Urinary bladder (tissue), 4 donors: ENCODE data around the gene HPD. TPM values are rescaled to one million over a fixed set of nuclear protein-coding genes. Genes with fewer than 3 reads are reported as not detected.
"Not testable (repeated sequence)": the region's sequence is repeated elsewhere in the genome, so short reads cannot be mapped to it uniquely, and the experiment has no call there.

Source experiments
- DNase-seq: peaks from one replicate; pipeline ENCODE4 v3.0.0-alpha.2; 2015; ENCODE audit errors: extremely low spot score
- H3K27ac ChIP-seq: one replicate; pipeline ENCODE4 v1.5.1; 2013; ENCODE audit warnings: low read depth, mild to moderate bottlenecking, moderate library complexity
- H3K36me3 ChIP-seq: one replicate; pipeline ENCODE4 v1.6.1; 2013; ENCODE audit warnings: mild to moderate bottlenecking, moderate library complexity; ENCODE audit not compliant: insufficient read depth
- H3K4me1 ChIP-seq: one replicate; pipeline ENCODE4 v1.6.1; 2013; ENCODE audit warnings: mild to moderate bottlenecking, moderate library complexity; ENCODE audit not compliant: insufficient read depth
- H3K4me3 ChIP-seq: one replicate; pipeline ENCODE4 v1.5.1; 2013; ENCODE audit warnings: low read depth, low read length
- WGBS: extraction: QIAGEN DNeasy Blood & Tissue Kit; methylation state at CpG from one replicate; pipeline ENCODE4 v1.1.7; 2013; 5-methylcytosine and 5-hydroxymethylcytosine counted together
- polyA plus RNA-seq: library from polyadenylated mRNA; stranded (reverse); fragments of 200-250 nt; gene quantifications from one replicate; pipeline ENCODE4 v1.2.3, GENCODE V29; 2013
- total RNA-seq: library from RNA; depleted of rRNA; stranded (reverse); fragments of >200 nt; gene quantifications from one replicate; pipeline ENCODE4 v1.2.3, GENCODE V29; 2014
- donor health status: healthy with polysubstance abuse.
- donor health status: healthy.

HPD gene
- total RNA-seq, result not detected
- polyA plus RNA-seq, result 4.0 TPM

- 39% methylated on average over 16 of the region's 16 CpGs for WGBS
- no peak for DNase-seq
- H3K36me3 ChIP-seq, result no peaks in the 10 kb centered on the region
Observed at GRCh38 chr12:121858662-121859572, at the start of gene HPD. HPD (minus strand) TSS chr12:121858859; CDS start chr12:121858823, 36 bp downstream.

GRCh38 chr12:121905746-121906145 lies 47.1 kb upstream of the HPD start:
- WGBS, result 40% methylated on average over 4 of the region's 4 CpGs
- H3K27ac ChIP-seq, result no peak overlapping the region
- H3K36me3 ChIP-seq, result peaks cover 6% of the 10 kb centered on the region
- no peaks in the 10 kb centered on the region for H3K4me1 ChIP-seq
- no peak for DNase-seq
- H3K4me3 ChIP-seq, result no peak overlapping the region

More at GRCh38 chr12:121858662-121859572, at the start of gene HPD:
- peak within 1 kb of the TSS; percentile 75 for H3K27ac ChIP-seq
- no peaks in the 10 kb centered on the region for H3K4me1 ChIP-seq
- H3K4me3 ChIP-seq, result no peak within 1 kb of the TSS

- Histone ChIP-seq H3K36me3 (peaks cover 6% of the 10 kb centered on the region), H3K4me3 (no peak overlapping the region), H3K4me1 (no peaks in the 10 kb centered on the region), H3K27ac (no peak overlapping the region)
- DNase-seq, result no peak
- WGBS, result 96% methylated on average over 2 of the region's 2 CpGs
Observed at GRCh38 chr12:121903202-121903601, 44.5 kb upstream of the HPD start.

- WGBS, result 95% methylated on average over 14 of the region's 14 CpGs
- Histone ChIP-seq H3K36me3 (peaks cover 11% of the 10 kb centered on the region), H3K27ac (no peak overlapping the region), H3K4me3 (no peak overlapping the region), H3K4me1 (no peaks in the 10 kb centered on the region)
- DNase-seq, result no peak
Observed at GRCh38 chr12:121899590-121899989, 40.9 kb upstream of the HPD start.

GRCh38 chr12:121898287-121898686 lies 39.6 kb upstream of the HPD start:
- WGBS, result 84% methylated on average over 5 of the region's 5 CpGs
- Histone ChIP-seq H3K4me3 (no peak overlapping the region), H3K27ac (no peak overlapping the region), H3K36me3 (peaks cover 11% of the 10 kb centered on the region), H3K4me1 (peaks cover 1% of the 10 kb centered on the region)
- DNase-seq, result no peak

- WGBS, result 42% methylated on average over 7 of the region's 7 CpGs
- no peak for DNase-seq
- peaks cover 2% of the 10 kb centered on the region for H3K4me1 ChIP-seq
- no peak overlapping the region for H3K4me3 ChIP-seq
- no peak overlapping the region for H3K27ac ChIP-seq
- peaks cover 4% of the 10 kb centered on the region for H3K36me3 ChIP-seq
Observed at GRCh38 chr12:121894633-121895032, 36.0 kb upstream of the HPD start.

- H3K4me1 ChIP-seq, result peaks cover 4% of the 10 kb centered on the region
- no peak overlapping the region for H3K4me3 ChIP-seq
- peaks cover 4% of the 10 kb centered on the region for H3K36me3 ChIP-seq
- no peak overlapping the region for H3K27ac ChIP-seq
- peak; percentile 32 for DNase-seq
- 38% methylated on average over 1 of the region's 1 CpG for WGBS
Observed at GRCh38 chr12:121893961-121894460, 35.4 kb upstream of the HPD start.

GRCh38 chr12:121892673-121893561 lies 34.3 kb upstream of the HPD start:
- Histone ChIP-seq H3K4me1 (peaks cover 4% of the 10 kb centered on the region), H3K27ac (no peak overlapping the region), H3K36me3 (peaks cover 4% of the 10 kb centered on the region), H3K4me3 (no peak overlapping the region)
- DNase-seq, result no peak
- WGBS, result 79% methylated on average over 13 of the region's 13 CpGs

- DNase-seq, H3K27ac ChIP-seq: not testable (repeated sequence)
- WGBS, result 43% methylated on average over 6 of the region's 6 CpGs
Observed at GRCh38 chr12:121889661-121890060, 31.0 kb upstream of the HPD start.

GRCh38 chr12:121889274-121889624 lies 30.6 kb upstream of the HPD start:
- 2% methylated on average over 7 of the region's 7 CpGs for WGBS
- H3K4me3 ChIP-seq, result peak overlapping the region; percentile 62
- no peaks in the 10 kb centered on the region for H3K36me3 ChIP-seq
- H3K27ac ChIP-seq, result no peak overlapping the region
- no peak for DNase-seq
- H3K4me1 ChIP-seq, result peaks cover 4% of the 10 kb centered on the region

More at GRCh38 chr12:121889661-121890060, 31.0 kb upstream of the HPD start:
- not testable (repeated sequence) for H3K4me1 ChIP-seq, H3K36me3 ChIP-seq
- peak overlapping the region; percentile 62 for H3K4me3 ChIP-seq

GRCh38 chr12:121888478-121889273 lies 30.0 kb upstream of the HPD start, which contains the start of gene PSMD9:
PSMD9 (plus strand) TSS chr12:121888790; CDS start chr12:121888857, 67 bp downstream.
- H3K36me3 ChIP-seq, result no peaks in the 10 kb centered on the region
- peak; percentile 94 for DNase-seq
- WGBS, result under 1% methylated on average over 67 of the region's 67 CpGs
- peak within 1 kb of the TSS; percentile 62 for H3K4me3 ChIP-seq
- peak within 1 kb of the TSS; percentile 94 for H3K27ac ChIP-seq
- peaks cover 2% of the 10 kb centered on the region for H3K4me1 ChIP-seq

GRCh38 chr12:121888083-121888477 lies 29.4 kb upstream of the HPD start:
- Histone ChIP-seq H3K4me3 (peak overlapping the region; percentile 62), H3K36me3 (no peaks in the 10 kb centered on the region), H3K4me1 (peaks cover 2% of the 10 kb centered on the region), H3K27ac (no peak overlapping the region)
- DNase-seq, result no peak
- WGBS, result 52% methylated on average over 6 of the region's 6 CpGs

GRCh38 chr12:121885129-121885528 lies 26.5 kb upstream of the HPD start:
- H3K36me3 ChIP-seq, H3K27ac ChIP-seq, DNase-seq, H3K4me3 ChIP-seq, H3K4me1 ChIP-seq: not testable (repeated sequence)
- 84% methylated on average over 11 of the region's 11 CpGs for WGBS
